GM19193 (cell line): ENCODE data around the gene SMIM9.

Experiments used
- POLR2A ChIP-seq: IDR thresholded peaks from 4 replicates; pipeline ENCODE4 v1.6.1; 2011; ENCODE audit not compliant: insufficient read depth, insufficient read length; ENCODE audit errors: extremely low read depth

SMIM9 gene

DNA sequence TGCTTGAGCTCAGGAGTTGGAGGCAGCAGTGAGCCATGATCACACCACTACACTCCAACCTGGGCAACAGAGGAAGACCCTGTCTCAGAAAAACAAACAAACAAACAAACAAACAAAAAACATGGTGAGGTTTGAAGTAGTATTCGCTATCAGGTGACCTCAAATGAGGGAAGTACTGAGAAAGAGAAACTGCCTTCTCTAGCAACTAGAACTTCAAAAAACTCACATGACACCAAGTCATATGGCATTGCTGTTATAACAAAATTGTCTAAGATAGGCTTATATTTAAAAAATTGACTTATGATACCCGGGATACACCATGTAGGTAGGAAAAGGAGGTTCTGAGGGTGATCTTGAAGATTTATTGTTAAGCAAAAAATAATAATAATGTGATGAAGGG lies 39.4 kb downstream of the SMIM9 start:
- no peak for TF ChIP-seq POLR2A

DNA sequence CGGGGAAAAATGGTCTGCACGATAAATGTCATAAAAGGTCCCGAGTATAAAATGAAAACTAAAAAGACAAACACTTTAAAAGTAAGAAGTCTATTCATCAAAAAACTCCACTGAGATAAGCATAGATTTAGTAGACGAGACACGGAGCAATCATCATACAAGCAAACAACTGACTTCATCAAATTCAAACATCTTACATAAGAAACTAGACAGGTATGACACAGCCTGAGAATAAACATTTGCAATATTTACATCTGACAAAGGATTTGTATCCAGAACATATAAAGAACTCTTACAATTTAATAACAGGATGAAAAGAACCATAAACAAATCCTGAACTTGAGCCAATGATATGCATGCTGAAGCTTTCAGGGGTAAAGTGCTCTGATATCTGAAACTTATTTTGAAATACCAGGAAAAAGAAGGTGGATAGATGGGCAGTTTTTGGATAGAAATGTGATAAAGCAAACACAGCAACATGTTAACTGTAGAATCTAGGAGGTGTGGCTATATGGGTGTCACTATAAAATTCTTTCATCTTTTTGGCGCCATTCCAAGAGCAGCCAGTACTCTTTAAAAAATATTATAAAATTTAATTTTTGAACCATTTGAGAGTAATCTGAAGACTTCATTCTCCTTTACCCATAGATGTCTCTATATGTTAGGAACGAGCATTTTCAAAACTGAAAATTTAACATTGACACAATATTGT lies 41.2 kb downstream of the SMIM9 start:
- no peak for TF ChIP-seq POLR2A

DNA sequence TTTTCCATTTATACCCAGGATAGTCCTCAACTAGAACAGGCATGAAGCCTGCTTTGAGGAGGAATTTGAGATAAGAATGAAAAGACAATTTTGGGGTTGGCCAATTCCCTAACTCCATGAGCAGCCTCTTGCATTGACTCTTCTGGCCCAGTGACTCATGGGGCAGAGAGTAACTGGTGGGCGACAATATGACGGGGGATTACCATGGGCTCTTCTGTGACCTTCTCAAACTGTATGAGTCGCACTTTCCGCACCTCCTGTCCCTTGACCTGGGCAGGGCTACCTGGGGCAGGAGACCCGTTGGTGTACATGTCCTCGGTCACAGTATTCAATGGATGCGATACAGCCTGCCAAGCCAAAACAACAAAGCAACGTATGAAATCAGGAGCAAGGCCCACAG lies 42.5 kb downstream of the SMIM9 start:
- TF ChIP-seq POLR2A = no peak

DNA sequence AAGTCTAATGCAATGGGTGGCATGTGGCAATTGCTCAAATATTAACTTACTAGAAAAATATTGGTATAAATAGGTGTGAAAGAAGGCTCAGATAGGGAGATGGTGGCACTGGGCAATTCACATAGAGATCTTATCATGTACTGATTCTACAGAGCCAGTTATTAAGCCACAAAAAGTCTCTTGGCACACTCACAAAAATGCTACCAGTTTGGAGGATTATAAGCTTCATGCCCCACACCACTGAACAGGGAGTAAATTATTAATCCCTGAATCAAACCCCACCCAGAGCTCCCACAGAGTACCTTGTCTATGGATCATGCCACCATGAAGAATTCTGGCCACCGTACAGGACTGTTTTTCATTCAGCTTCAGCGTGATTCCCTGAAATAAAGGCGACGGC lies 43.0 kb downstream of the SMIM9 start:
- TF ChIP-seq POLR2A = no peak

DNA sequence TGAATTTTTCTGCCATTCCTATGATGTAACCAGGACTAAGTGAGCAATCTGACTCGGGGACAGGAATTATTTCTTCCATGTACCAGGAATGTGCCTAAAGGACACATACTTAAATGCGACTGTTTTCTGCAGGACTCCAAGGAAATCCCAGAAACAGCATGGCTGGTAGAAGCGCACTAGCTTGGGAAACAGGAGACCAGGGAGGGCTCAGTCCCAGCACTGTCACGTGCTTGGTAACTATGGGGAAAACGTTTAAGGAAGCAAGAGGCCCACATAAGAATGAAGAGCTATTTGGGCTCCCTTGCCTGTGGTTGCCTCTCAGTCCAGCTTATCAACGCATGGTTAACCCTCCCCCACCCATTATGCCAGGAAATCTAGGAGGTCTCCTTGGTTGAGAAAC lies 48.7 kb downstream of the SMIM9 start:
- TF ChIP-seq POLR2A = no peak

DNA sequence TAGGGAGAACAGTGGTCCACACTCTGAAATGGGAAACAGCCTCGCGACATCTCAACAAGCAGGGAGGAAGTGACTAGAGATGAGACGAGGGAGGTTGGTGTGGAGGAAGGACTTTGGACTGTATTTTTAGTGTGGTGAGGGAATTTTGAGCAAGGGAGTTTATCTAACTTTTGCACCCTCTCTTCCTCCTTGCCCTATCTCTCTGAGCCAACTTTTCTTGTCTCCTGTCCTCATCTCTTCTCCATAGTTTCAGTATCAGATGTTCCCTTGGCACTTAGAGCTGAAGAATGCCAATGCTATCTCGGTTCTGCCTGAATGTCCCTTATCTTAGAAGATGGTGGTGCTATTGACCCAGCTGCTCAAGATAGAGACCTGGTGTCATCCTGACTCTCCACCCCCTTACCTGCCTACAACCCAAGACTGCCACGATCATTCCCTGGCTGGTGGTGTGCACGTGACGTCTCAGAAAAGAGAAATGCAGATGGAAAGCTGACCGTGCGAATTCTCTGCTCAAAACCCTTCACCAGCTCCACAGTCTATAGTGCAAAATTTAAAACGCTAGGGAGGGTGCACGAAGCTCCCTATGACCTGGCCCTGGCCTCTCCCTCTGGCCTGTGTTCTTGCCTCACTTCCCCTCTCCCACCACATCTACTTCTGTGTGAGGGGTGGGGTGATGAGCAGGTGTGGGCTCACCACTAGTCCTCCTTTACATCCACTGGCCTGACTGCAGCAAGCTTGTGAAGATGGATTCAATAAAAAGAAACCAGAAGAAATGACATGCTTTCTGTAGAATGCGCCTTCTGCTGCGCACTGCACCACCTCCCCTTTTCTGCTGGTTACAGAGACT lies 50.1 kb downstream of the SMIM9 start:
- no peak for TF ChIP-seq POLR2A

DNA sequence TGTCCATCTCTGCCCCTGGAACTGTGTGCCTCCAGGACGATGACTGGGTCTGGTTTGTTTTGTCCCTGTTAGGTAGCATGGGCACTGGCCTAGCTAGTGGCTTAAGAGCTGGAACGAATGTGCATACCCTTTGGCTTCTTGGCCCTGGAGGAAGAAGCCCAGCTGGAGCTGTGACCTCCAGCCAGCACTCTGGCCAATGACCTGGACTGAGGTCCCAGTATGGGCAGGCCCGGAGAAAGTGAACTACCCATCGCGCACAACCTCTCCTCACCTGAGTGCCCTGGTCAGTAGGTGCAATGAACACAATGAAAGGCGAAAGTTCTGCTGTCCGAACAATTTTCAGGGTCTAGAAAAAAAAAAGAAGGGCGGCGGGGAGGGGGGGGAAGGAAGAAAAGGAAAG lies 53.5 kb downstream of the SMIM9 start:
- no peak for TF ChIP-seq POLR2A

DNA sequence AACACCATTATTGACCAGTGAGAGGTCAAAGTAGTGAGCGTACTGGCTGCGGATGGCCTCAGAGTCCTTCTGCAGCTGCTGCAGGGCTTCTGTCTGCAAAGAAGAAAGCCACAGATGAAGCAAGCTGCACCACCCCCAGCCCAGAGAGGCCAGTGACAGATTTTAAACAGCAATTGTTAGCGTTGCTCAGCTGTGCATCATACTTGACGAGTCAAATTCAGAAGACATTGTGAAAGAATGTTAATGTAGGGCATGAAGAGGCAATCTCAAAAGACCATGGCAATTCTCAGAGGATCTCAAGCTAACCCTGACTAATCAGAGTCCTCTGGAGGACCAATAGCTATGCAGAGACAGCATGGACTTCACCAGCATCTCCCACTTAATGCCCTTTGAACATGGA lies 55.2 kb downstream of the SMIM9 start:
- no peak for TF ChIP-seq POLR2A

DNA sequence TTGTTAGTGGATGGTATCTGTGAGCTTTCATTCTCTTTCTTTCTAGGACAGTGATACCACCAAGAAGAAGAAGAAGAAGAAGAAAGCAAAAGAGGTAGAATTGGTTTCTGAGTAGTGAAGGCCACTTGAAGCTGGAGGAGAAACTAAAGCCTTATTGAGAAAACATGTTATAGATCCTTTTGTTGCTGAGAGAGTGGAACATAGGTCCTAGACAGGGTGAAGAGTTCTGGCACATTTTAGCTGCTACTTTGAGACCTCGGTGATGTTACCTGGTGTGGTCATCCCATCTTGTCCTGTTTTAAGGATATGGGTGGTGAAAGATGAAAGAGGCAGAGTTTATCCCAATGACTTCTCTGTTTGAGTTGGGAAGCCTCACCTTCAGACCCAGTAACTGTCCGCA lies 57.7 kb downstream of the SMIM9 start:
- TF ChIP-seq POLR2A = no peak

DNA sequence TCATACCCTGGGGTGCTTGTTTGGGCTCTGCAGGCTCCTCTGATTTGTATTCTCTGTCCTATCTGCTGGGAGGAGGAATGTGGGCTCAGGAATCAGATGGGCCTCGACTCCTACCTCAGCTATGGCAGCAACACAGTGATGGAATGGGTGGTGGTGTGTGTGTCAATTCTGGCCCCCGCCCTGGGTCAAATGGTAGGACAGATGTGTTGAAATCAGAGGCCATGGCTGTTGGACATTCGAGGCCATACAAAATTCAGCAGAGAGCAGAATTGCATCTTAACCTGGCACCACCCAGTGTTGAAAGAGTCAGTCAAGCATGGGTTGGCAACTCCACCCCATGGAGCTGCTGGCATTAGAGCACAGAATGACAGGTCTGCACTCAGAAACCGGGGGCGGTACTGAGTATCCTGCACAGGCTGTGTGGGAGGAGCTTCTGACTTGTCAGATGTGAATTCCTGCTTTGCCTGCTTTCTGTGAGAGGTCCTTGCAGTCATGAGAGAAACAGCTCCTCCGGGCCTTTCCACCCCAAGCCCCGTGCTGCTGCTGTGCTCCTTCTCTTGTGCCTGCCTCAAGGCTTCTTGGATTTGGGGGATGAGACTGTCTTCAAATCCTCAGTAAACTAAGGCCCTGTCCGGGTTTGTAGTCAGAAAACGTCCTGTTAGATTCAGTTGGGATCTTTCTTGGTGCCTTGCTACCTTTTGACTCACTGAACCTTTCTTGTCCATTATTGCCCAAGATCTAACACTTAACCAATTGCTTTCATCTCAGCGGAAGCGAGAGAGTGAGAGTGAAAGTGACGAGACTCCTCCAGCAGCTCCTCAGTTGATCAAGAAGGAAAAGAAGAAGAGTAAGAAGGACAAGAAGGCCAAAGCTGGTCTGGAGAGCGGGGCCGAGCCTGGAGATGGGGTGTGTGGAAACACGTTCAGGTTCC lies 58.8 kb downstream of the SMIM9 start:
- peak; percentile 21 for TF ChIP-seq POLR2A

DNA sequence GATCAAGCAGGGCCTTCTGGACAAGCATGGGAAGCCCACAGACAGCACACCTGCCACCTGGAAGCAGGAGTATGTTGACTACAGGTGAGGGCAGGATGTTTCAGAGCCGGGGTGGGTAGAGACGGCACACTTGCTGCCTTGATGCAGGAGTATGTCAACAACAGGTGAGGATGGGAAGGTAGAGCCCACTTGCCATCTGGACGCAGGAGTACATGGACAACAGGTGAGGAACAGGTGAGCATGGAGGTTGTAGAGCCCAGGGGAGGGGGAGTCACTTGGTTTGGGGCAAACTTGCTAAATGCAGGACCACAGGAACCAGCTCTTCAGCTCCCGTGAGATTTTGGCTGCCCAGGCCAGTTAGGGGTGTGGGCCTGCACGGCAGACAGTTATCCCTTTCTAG lies 59.8 kb downstream of the SMIM9 start:
- TF ChIP-seq POLR2A = no peak
